ENCODE results near the gene AKT1S1. TPM values are rescaled to one million over a fixed set of nuclear protein-coding genes. Genes with fewer than 3 reads are reported as not detected.
"Not testable (repeated sequence)": the region's sequence is repeated elsewhere in the genome, so short reads cannot be mapped to it uniquely, and the experiment has no call there.

Gene AKT1S1
- 10 to 100 TPM; 25.3 to 46.0 (median 31.2) TPM for total RNA-seq
- polyA plus RNA-seq = 10 to 100 TPM; 41.9 to 55.1 TPM
- long read RNA-seq, donor 1, partial matches to known transcripts = 1 of 3 reads
- long read RNA-seq, donor 1, other reads (novel, unspliced or antisense) = 2 of 3 reads
- long read RNA-seq, donor 2 = 0 reads
- long read RNA-seq, donor 3, partial matches to known transcripts = 1 of 7 reads
- long read RNA-seq, donor 3, other reads (novel, unspliced or antisense) = 5 of 7 reads

DNA sequence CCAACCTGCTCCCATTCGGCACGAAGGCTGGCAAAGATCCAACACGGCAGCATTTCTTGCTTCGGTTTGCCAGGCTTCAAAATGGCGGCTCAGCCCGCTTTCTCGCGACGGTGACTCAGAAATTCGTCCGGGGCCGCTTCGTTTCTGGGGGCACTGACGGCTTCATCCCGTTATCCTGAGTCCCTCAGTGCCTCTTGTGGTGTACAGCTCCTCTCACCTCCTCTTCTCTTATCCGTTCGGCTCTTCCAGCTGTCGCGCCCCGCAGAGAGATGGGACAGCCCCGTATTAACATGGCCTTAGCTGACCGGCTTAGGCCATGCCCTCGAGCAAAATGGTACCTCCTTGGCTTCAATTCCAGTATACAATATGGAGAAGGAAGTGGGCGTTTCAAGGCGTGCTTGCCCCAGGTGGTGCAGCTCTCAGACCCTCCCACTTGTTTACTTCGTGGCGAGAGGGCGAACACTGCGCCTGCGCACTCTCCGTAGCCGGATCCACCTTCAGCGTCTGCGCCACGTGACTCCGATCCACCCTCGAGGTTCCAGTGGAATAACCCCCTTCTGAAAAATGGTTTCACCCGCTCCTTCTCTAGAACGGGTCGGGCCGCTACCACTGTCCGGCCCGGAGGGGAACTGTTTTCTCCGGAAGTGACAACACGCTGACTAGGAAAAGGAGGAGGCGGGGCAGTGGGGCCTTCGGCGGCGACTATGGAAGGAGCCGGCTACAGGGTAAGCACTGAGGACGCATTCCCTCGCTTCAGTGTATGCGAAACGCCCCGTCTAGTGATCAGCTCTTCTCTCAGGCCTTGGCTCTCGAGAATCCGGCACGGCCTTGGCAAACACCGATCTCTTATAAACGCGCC, at the start of gene AKT1S1, which contains the start of gene TBC1D17:
TSS of gene AKT1S1 (minus strand) at position 336 of the 859 bp plus-strand sequence. CDS start 4,060 bp downstream, outside the sequence.
TSS of gene TBC1D17 (plus strand) at position 683 of the 859 bp plus-strand sequence. CDS start at position 705, 22 bp downstream.
- TF ChIP-seq POLR2A (IDR thresholded peaks at IDR 0.05) = peak; percentile 58 to 70
- no peak for TF ChIP-seq CTCF (IDR thresholded peaks at IDR 0.05)
- Histone ChIP-seq H3K4me3 (peak within 1 kb of the TSS; percentile 72 to 99 (median 87)), H3K9me3 (no peaks in the 10 kb centered on the region), H3K27ac (peak within 1 kb of the TSS; percentile 96 to 100 (median 98)), H3K27me3 (no peaks in the 10 kb centered on the region), H3K36me3 (peaks cover 2 to 45% (median 38%) of the 10 kb centered on the region in 9 donors), H3K4me1 (peaks cover 0 to 30% (median 19%) of the 10 kb centered on the region in 12 donors)
- ATAC-seq (peak; percentile 84 to 90 (median 87)), DNase-seq (peak; percentile 99 to 100 (median 99))
- WGBS, 4 donors = 0 to 1% (median 0%) methylated on average over 45 to 61 of the region's 61 CpGs
- intact Hi-C loops (cut with DNase I) = loop anchor here in 6 of 10 donors (1.0 to 5.0 kb wide), 10 partner anchors 50 to 424 kb away; partner anchors contain the start of genes AP2A1 (in 3 of the 6), FUZ (in 3 of the 6), ADM5 (in 1 of the 6) and ALDH16A1 (in 1 of the 6)

DNA sequence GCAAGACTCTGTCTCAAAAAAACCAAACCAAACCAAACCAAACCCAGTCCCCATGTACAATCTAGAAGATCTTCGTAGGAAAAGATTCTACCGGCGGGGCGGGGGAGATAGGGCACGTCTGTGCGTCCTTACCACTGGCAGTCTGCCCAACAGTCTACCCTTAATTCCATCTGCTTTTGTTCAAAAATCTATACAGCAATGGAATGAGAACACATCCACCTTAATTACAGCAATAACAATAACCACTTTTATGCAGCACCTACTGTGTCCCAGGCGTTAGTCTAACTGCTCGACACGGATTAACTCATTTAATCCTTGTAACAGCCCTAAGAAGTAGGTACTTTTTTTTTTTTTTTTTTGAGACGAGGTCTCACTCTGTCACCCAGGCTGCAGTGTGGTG, 49.4 kb upstream of the AKT1S1 start:
- no peak overlapping the region for H3K27ac ChIP-seq
- intact Hi-C loops (cut with DNase I) = loop anchor here in 1 of 10 donors (5.0 kb wide), 1 partner anchor 49 kb away; the partner anchor contains the start of genes AKT1S1 and TBC1D17
- no peak overlapping the region for H3K4me3 ChIP-seq
- H3K9me3 ChIP-seq = no peaks in the 10 kb centered on the region
- no peak for TF ChIP-seq CTCF (IDR thresholded peaks at IDR 0.05)
- WGBS, 4 donors = 91 to 92% (median 91%) methylated on average over 10 of the region's 10 CpGs
- no peaks in the 10 kb centered on the region for H3K27me3 ChIP-seq
- ATAC-seq = no peak
- DNase-seq = no peak
- peaks cover 0 to 71% (median 26%) of the 10 kb centered on the region in 12 donors for H3K4me1 ChIP-seq
- H3K36me3 ChIP-seq = peaks cover 0 to 58% (median 34%) of the 10 kb centered on the region in 9 donors

GRCh38 chr19:49925486-49925885, 48.3 kb upstream of the AKT1S1 start:
- intact Hi-C loops (cut with DNase I) = loop anchor here in 1 of 10 donors (5.0 kb wide), 1 partner anchor 48 kb away; the partner anchor contains the start of genes AKT1S1 and TBC1D17
- DNase-seq = no peak
- TF ChIP-seq POLR2A (IDR thresholded peaks at IDR 0.05) = no peak
- no peak for TF ChIP-seq CTCF (IDR thresholded peaks at IDR 0.05)
- no peak overlapping the region for H3K4me3 ChIP-seq
- H3K36me3 ChIP-seq = peaks cover 0 to 68% (median 37%) of the 10 kb centered on the region in 9 donors
- WGBS, 4 donors = 74 to 87% (median 77%) methylated on average over 5 of the region's 5 CpGs
- H3K27me3 ChIP-seq = no peaks in the 10 kb centered on the region
- no peak overlapping the region for H3K27ac ChIP-seq
- H3K9me3 ChIP-seq = no peaks in the 10 kb centered on the region
- peaks cover 0 to 69% (median 26%) of the 10 kb centered on the region in 12 donors for H3K4me1 ChIP-seq
- no peak for ATAC-seq

DNA sequence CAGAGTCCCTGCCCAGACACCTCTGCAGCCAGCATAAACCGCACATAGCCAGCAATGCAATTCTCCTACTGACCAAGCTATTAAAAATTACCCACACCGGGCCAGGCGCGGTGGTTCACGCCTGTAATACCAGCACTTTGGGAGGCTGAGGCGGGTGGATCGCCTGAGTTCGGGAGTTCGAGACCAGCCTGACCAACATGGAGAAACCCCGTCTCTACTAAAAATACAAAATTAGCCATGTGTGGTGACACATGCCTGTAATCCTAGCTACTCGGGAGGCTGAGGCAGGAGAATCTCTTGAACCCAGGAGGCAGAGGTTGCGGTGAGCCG, 47.7 kb upstream of the AKT1S1 start:
- Histone ChIP-seq H3K36me3 (peaks cover 0 to 75% (median 37%) of the 10 kb centered on the region in 9 donors), H3K27ac (peak overlapping the region in 1 of 12 donors; percentile 63), H3K4me1 (peaks cover 0 to 64% (median 23%) of the 10 kb centered on the region in 12 donors)
- H3K27me3 ChIP-seq, H3K4me3 ChIP-seq, H3K9me3 ChIP-seq, DNase-seq, ATAC-seq: not testable (repeated sequence)
- intact Hi-C loops (cut with DNase I) = loop anchor here in 1 of 10 donors (5.0 kb wide), 1 partner anchor 48 kb away; the partner anchor contains the start of genes AKT1S1 and TBC1D17
- 94 to 100% (median 96%) methylated on average over 7 to 13 of the region's 13 CpGs for WGBS, 4 donors

Data from heart left ventricle (tissue), 16 donors.